Liver (tissue), 9 donors: Measurements from ENCODE around the gene PHF23. TPM values are rescaled to one million over a fixed set of nuclear protein-coding genes. Genes with fewer than 3 reads are reported as not detected.

ENCODE experiments used
- DNase-seq: peaks from one replicate; pipeline ENCODE4 v3.0.0-alpha.2; 2017; ENCODE audit warnings: low spot score
- H3K27ac ChIP-seq, 2 donors: one replicate each; pipeline ENCODE4 v1.7.0; 2013; ENCODE audit warnings: inconsistent platforms in 2 of 2, low read length in 2 of 2, control low read depth in 1 of 2, low read depth in 1 of 2, mild to moderate bottlenecking in 1 of 2
- H3K27me3 ChIP-seq, 4 donors: one replicate each; pipeline versions ENCODE4 v1.6.1 to v1.7.0; 2013; ENCODE audit warnings: low read length in 3 of 4, inconsistent platforms in 1 of 4, mild to moderate bottlenecking in 1 of 4, moderate library complexity in 1 of 4; ENCODE audit not compliant: control insufficient read depth in 4 of 4, insufficient read depth in 4 of 4
- H3K36me3 ChIP-seq, 4 donors: one replicate each; pipeline versions ENCODE4 v1.6.1 to v1.7.0; 2013; ENCODE audit warnings: low read length in 3 of 4, mild to moderate bottlenecking in 3 of 4, low read depth in 1 of 4, moderate library complexity in 1 of 4; ENCODE audit not compliant: control insufficient read depth in 4 of 4, insufficient read depth in 3 of 4
- H3K4me1 ChIP-seq, 4 donors: one replicate each; pipeline versions ENCODE4 v1.6.1 to v1.7.0; 2013; ENCODE audit warnings: low read length in 3 of 4, mild to moderate bottlenecking in 3 of 4, moderate library complexity in 1 of 4; ENCODE audit not compliant: control insufficient read depth in 4 of 4, insufficient read depth in 4 of 4
- H3K4me3 ChIP-seq, 3 donors: one replicate each; pipeline versions ENCODE4 v1.6.1 to v1.7.0; 2013; ENCODE audit warnings: low read length in 3 of 3, control low read depth in 1 of 3, low read depth in 1 of 3, mild to moderate bottlenecking in 1 of 3
- H3K9ac ChIP-seq, 2 donors: one replicate each; pipeline ENCODE4 v1.7.0; 2013; ENCODE audit warnings: low read length in 2 of 2, mild to moderate bottlenecking in 2 of 2, moderate library complexity in 2 of 2, control low read depth in 1 of 2, low read depth in 1 of 2
- H3K9me3 ChIP-seq, 4 donors: one replicate each; pipeline versions ENCODE4 v1.6.1 to v1.7.0; 2013; ENCODE audit warnings: low read length in 3 of 4; ENCODE audit not compliant: control insufficient read depth in 4 of 4
- CTCF ChIP-seq: fragments of 150-350 bp; IDR thresholded peaks from 2 replicates; pipeline ENCODE4 v1.5.1; 2017; ENCODE audit warnings: improper control_type of control experiment, low read depth, low read length; ENCODE audit not compliant: missing input control
- EGR1 ChIP-seq, 2 donors: IDR thresholded peaks; 2 replicates each; pipeline ENCODE4 v1.6.1; 2016 to 2018; ENCODE audit warnings: antibody characterized with exemption in 2 of 2, low read depth in 2 of 2
- FOXA1 ChIP-seq: IDR thresholded peaks from 2 replicates; pipeline ENCODE4 v1.6.1; 2016; ENCODE audit warnings: antibody characterized with exemption
- FOXA2 ChIP-seq: IDR thresholded peaks from 2 replicates; pipeline ENCODE4 v1.6.1; 2016; ENCODE audit warnings: antibody characterized with exemption
- GABPA ChIP-seq, 2 donors: IDR thresholded peaks in 1 of 2; conservative IDR thresholded peaks in 1 of 2; 2 replicates each; pipeline ENCODE4 v1.6.1; 2016; ENCODE audit warnings: antibody characterized with exemption in 2 of 2, mild to moderate bottlenecking in 1 of 2, moderate library complexity in 1 of 2
- HNF4A ChIP-seq, 2 donors: conservative IDR thresholded peaks; 2 replicates each; pipeline ENCODE4 v1.6.1; 2016; ENCODE audit warnings: antibody characterized with exemption in 2 of 2, mild to moderate bottlenecking in 2 of 2
- HNF4G ChIP-seq: IDR thresholded peaks from 2 replicates; pipeline ENCODE4 v1.6.1; 2016; ENCODE audit warnings: antibody characterized with exemption
- JUND ChIP-seq, 2 donors: IDR thresholded peaks; 2 replicates each; pipeline ENCODE4 v1.6.1; 2016; ENCODE audit warnings: antibody characterized with exemption in 2 of 2
- NR2F2 ChIP-seq: IDR thresholded peaks from 2 replicates; pipeline ENCODE4 v1.6.1; 2016; ENCODE audit warnings: antibody characterized with exemption
- RAD21 ChIP-seq, 2 donors: IDR thresholded peaks; 2 replicates each; pipeline ENCODE4 v1.6.1; 2016; ENCODE audit warnings: antibody characterized with exemption in 2 of 2, mild to moderate bottlenecking in 2 of 2
- SP1 ChIP-seq: IDR thresholded peaks from 2 replicates; pipeline ENCODE4 v1.6.1; 2018; ENCODE audit warnings: antibody characterized with exemption, mild to moderate bottlenecking
- TAF1 ChIP-seq: conservative IDR thresholded peaks from 2 replicates; pipeline ENCODE4 v1.6.1; 2016; ENCODE audit warnings: antibody characterized with exemption, mild to moderate bottlenecking
- YY1 ChIP-seq: IDR thresholded peaks from 2 replicates; pipeline ENCODE4 v1.6.1; 2016; ENCODE audit warnings: antibody characterized with exemption, mild to moderate bottlenecking
- WGBS: extraction: QIAGEN DNeasy Blood & Tissue Kit; methylation state at CpG from one replicate; pipeline ENCODE4 v1.1.7; 2013; 5-methylcytosine and 5-hydroxymethylcytosine counted together
- polyA plus RNA-seq, 2 donors: library from polyadenylated mRNA; stranded (reverse) in 1 of 2; unstranded in 1 of 2; fragments of 200-250 nt in 1 of 2; fragments of >200 nt in 1 of 2; fragmentation: Nextera tagmentation in 1 of 2; extraction: Ambion mirVana in 1 of 2; gene quantifications; one replicate each; pipeline versions ENCODE4 v1.2.1 to v1.2.3, GENCODE V29; 2013 to 2015
- total RNA-seq, 2 donors: library from RNA; depleted of rRNA; stranded (reverse); fragments of >200 nt; gene quantifications; one replicate each; pipeline ENCODE4 v1.2.3, GENCODE V29; 2014
- TF ChIP-seq, protein P1 (sequence below): IDR thresholded peaks from 2 replicates; pipeline ENCODE4 v1.6.1; 2016; ENCODE audit warnings: antibody characterized with exemption
- TF ChIP-seq, protein P2 (sequence below): IDR thresholded peaks from 2 replicates; pipeline ENCODE4 v1.6.1; 2016; ENCODE audit warnings: antibody characterized with exemption
- TF ChIP-seq, protein P3 (sequence below): IDR thresholded peaks from 2 replicates; pipeline ENCODE4 v1.6.1; 2016; ENCODE audit warnings: antibody characterized with exemption
- TF ChIP-seq, protein P4 (sequence below): IDR thresholded peaks from 2 replicates; pipeline ENCODE4 v1.6.1; 2016; ENCODE audit warnings: antibody characterized with exemption, mild to moderate bottlenecking
- donor health status: healthy.
- donor health status: healthy.
- donor health status: healthy.
- donor health status: healthy.
- donor health status: healthy.

The PHF23 gene
- total and polyA plus RNA-seq, 4 donors = 14.0 to 18.3 (median 15.2) TPM

- TF ChIP-seq, protein P1, sequence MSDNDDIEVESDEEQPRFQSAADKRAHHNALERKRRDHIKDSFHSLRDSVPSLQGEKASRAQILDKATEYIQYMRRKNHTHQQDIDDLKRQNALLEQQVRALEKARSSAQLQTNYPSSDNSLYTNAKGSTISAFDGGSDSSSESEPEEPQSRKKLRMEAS = no peak
- TF ChIP-seq GABPA (IDR thresholded peaks at IDR 0.05 in 1 of 2, conservative IDR thresholded peaks at IDR 0.05 in 1 of 2) (no peak), RAD21 (IDR thresholded peaks at IDR 0.05) (peak in 1 of 2 donors; percentile 6)
These were observed 21.6 kb upstream of the PHF23 start (continued) for GRCh38 chr17:7260651-7261378.

DNA sequence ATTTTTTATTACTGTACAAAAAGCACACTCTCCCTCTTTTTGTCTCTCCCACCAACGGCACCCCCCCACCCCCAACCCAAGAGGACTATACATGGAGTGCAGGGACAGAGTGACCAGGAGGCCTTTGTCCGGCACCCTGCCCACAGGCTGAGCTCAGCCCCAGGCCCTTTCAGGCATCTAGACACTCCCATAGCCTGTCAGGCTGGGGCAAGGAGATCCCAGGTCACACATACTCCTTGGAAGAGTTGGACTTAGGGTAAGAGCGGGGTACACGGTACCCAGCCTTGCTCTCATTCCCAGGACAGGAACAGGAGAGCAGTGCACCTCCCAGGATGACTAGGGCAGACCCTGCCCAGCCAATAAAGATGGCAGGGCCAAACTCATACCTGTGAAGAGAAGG lies 20.9 kb upstream of the PHF23 start:
- Histone ChIP-seq H3K4me3 (peak overlapping the region; percentile 63 to 68 (median 65)), H3K27me3 (no peaks in the 10 kb centered on the region), H3K27ac (peak overlapping the region; percentile 83 to 87), H3K9ac (peak overlapping the region; percentile 72 to 78), H3K9me3 (no peaks in the 10 kb centered on the region), H3K36me3 (peaks cover 0 to 10% (median 6%) of the 10 kb centered on the region in 4 donors), H3K4me1 (peaks cover 13 to 53% (median 32%) of the 10 kb centered on the region in 4 donors)
- TF ChIP-seq HNF4G = no peak
- TF ChIP-seq, protein P2, sequence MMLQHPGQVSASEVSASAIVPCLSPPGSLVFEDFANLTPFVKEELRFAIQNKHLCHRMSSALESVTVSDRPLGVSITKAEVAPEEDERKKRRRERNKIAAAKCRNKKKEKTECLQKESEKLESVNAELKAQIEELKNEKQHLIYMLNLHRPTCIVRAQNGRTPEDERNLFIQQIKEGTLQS = no peak
- TF ChIP-seq FOXA1 = no peak
- TF ChIP-seq, protein P3, sequence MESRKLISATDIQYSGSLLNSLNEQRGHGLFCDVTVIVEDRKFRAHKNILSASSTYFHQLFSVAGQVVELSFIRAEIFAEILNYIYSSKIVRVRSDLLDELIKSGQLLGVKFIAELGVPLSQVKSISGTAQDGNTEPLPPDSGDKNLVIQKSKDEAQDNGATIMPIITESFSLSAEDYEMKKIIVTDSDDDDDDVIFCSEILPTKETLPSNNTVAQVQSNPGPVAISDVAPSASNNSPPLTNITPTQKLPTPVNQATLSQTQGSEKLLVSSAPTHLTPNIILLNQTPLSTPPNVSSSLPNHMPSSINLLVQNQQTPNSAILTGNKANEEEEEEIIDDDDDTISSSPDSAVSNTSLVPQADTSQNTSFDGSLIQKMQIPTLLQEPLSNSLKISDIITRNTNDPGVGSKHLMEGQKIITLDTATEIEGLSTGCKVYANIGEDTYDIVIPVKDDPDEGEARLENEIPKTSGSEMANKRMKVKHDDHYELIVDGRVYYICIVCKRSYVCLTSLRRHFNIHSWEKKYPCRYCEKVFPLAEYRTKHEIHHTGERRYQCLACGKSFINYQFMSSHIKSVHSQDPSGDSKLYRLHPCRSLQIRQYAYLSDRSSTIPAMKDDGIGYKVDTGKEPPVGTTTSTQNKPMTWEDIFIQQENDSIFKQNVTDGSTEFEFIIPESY = no peak
- TF ChIP-seq RAD21 (IDR thresholded peaks at IDR 0.05) = no peak
- TF ChIP-seq HNF4A (conservative IDR thresholded peaks at IDR 0.05) = no peak
- TF ChIP-seq TAF1 = no peak
- no peak for TF ChIP-seq CTCF
- TF ChIP-seq YY1 = no peak
- TF ChIP-seq, protein P1 = no peak
- no peak for TF ChIP-seq SP1
- TF ChIP-seq GABPA (IDR thresholded peaks at IDR 0.05 in 1 of 2, conservative IDR thresholded peaks at IDR 0.05 in 1 of 2) = no peak
- no peak for TF ChIP-seq EGR1 (IDR thresholded peaks at IDR 0.05; ENCODE audit: low read depth in 2 of 2)
- TF ChIP-seq FOXA2 = no peak
- TF ChIP-seq, protein P4, sequence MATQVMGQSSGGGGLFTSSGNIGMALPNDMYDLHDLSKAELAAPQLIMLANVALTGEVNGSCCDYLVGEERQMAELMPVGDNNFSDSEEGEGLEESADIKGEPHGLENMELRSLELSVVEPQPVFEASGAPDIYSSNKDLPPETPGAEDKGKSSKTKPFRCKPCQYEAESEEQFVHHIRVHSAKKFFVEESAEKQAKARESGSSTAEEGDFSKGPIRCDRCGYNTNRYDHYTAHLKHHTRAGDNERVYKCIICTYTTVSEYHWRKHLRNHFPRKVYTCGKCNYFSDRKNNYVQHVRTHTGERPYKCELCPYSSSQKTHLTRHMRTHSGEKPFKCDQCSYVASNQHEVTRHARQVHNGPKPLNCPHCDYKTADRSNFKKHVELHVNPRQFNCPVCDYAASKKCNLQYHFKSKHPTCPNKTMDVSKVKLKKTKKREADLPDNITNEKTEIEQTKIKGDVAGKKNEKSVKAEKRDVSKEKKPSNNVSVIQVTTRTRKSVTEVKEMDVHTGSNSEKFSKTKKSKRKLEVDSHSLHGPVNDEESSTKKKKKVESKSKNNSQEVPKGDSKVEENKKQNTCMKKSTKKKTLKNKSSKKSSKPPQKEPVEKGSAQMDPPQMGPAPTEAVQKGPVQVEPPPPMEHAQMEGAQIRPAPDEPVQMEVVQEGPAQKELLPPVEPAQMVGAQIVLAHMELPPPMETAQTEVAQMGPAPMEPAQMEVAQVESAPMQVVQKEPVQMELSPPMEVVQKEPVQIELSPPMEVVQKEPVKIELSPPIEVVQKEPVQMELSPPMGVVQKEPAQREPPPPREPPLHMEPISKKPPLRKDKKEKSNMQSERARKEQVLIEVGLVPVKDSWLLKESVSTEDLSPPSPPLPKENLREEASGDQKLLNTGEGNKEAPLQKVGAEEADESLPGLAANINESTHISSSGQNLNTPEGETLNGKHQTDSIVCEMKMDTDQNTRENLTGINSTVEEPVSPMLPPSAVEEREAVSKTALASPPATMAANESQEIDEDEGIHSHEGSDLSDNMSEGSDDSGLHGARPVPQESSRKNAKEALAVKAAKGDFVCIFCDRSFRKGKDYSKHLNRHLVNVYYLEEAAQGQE = no peak
- no peak for TF ChIP-seq NR2F2
- no peak for TF ChIP-seq JUND (IDR thresholded peaks at IDR 0.05)
- 49% methylated on average over 4 of the region's 4 CpGs for WGBS
- DNase-seq = no peak
